Right lobe of liver (tissue), 6 donors: ENCODE measurements around the gene WDR6. TPM values are rescaled to one million over a fixed set of nuclear protein-coding genes. Genes with fewer than 3 reads are reported as not detected.

Experiments used
- ATAC-seq, 4 donors: fragments of 200-7000 bp; cut with Tn5 transposase; one replicate each; pipeline ENCODE4 v1.9.1; 2020; ENCODE audit warnings: mild to moderate bottlenecking in 4 of 4, moderate library complexity in 4 of 4
- DNase-seq, 3 donors: peaks; one replicate each; pipeline ENCODE4 v3.0.0-alpha.2; 2020
- H3K27ac ChIP-seq, 3 donors: fragments of 200-600 bp; one replicate each; pipeline ENCODE4 v1.8.0; 2022
- H3K27me3 ChIP-seq, 2 donors: fragments of 200-600 bp; one replicate each; pipeline ENCODE4 v1.8.0; 2022
- H3K36me3 ChIP-seq, 4 donors: fragments of 200-600 bp; sonication (generic) in 1 of 4; one replicate each; pipeline versions ENCODE4 v1.5.1 to v1.8.0; 2017 to 2022; ENCODE audit warnings: control low read depth in 1 of 4
- H3K4me1 ChIP-seq, 4 donors: fragments of 200-600 bp; sonication (generic) in 1 of 4; one replicate each; pipeline versions ENCODE4 v1.5.1 to v1.8.0; 2017 to 2022; ENCODE audit warnings: control low read depth in 1 of 4
- H3K4me3 ChIP-seq, 3 donors: fragments of 200-600 bp; one replicate each; pipeline ENCODE4 v1.8.0; 2022
- H3K9me3 ChIP-seq, 4 donors: fragments of 200-600 bp; sonication (generic) in 1 of 4; one replicate each; pipeline versions ENCODE4 v1.5.1 to v1.8.0; 2017 to 2022; ENCODE audit warnings: control low read depth in 1 of 4
- CTCF ChIP-seq, 4 donors: fragments of 200-600 bp in 3 of 4; fragments of 450-650 bp in 1 of 4; IDR thresholded peaks; one replicate each; pipeline versions ENCODE4 v1.5.1 to v1.8.0; 2016 to 2022; ENCODE audit warnings: antibody characterized with exemption in 4 of 4, mild to moderate bottlenecking in 2 of 4
- POLR2A ChIP-seq: fragments of 450-650 bp; IDR thresholded peaks from one replicate; pipeline ENCODE4 v1.6.1; 2017; ENCODE audit warnings: antibody characterized with exemption, mild to moderate bottlenecking
- WGBS: methylation state at CpG from one replicate; pipeline ENCODE4 v1.1.6; 2018; ENCODE audit warnings: low coverage, low lambda C conversion rate; ENCODE audit not compliant: insufficient coverage; ENCODE audit errors: missing lambda C conversion rate; 5-methylcytosine and 5-hydroxymethylcytosine counted together
- intact Hi-C, 2 donors: fragments of 100-400 bp; cut with DNase I; formaldehyde crosslinking; loops; one replicate each; pipeline versions ENCODE4 v1.11.2 to v1.14.1; 2022
- total RNA-seq, 6 experiments: library from RNA; depleted of rRNA in 2 of 6; stranded (reverse); fragments of >200 nt in 2 of 6; fragmentation: NEBNext Ultra II Directional in 3 of 6; extraction: Animal tissue kit (Norgen Biotek cat#: 25700) in 3 of 6; gene quantifications; one replicate each; pipeline versions ENCODE4 v1.1.0 to v1.2.4, GENCODE V29; 2016 to 2023
- donor health status: DM: no; HTN: yes; CAD: no.
- donor health status: DM: no; HTN: no; CAD: no.
- donor health status: DM: no; HTN: no; CAD: no.
- donor health status: DM: no; HTN: yes; CAD: no.
- donor health status: DM: no; HTN: yes; CAD: no.

Gene WDR6
- total RNA-seq, 6 experiments from 2014 or later, result 35.7 to 72.9 (median 65.4) TPM

- no peak overlapping the region for H3K27ac ChIP-seq
Observed at GRCh38 chr3:49030321-49030720, 23.1 kb downstream of the WDR6 start.

GRCh38 chr3:49032646-49033304 is 25.6 kb downstream of the WDR6 start:
- no peaks in the 10 kb centered on the region for H3K27me3 ChIP-seq
- intact Hi-C loops, result no loop called here
- DNase-seq (no peak), ATAC-seq (no peak)
- H3K9me3 ChIP-seq, result no peaks in the 10 kb centered on the region
- WGBS, result 84% methylated on average over 6 of the region's 6 CpGs
- peaks cover 0 to 9% (median 4%) of the 10 kb centered on the region in 4 donors for H3K4me1 ChIP-seq
- TF ChIP-seq POLR2A, result no peak
- no peak for TF ChIP-seq CTCF (IDR thresholded peaks at IDR 0.05)
- no peak overlapping the region for H3K27ac ChIP-seq
- peaks cover 0 to 45% (median 9%) of the 10 kb centered on the region in 4 donors for H3K36me3 ChIP-seq
- H3K4me3 ChIP-seq, result no peak overlapping the region

More at GRCh38 chr3:49030321-49030720, 23.1 kb downstream of the WDR6 start:
- H3K9me3 ChIP-seq, result no peaks in the 10 kb centered on the region
- TF ChIP-seq POLR2A, result no peak
- no peak for TF ChIP-seq CTCF (IDR thresholded peaks at IDR 0.05)
- ATAC-seq (no peak), DNase-seq (no peak)
- H3K27me3 ChIP-seq, result no peaks in the 10 kb centered on the region
- no peak overlapping the region for H3K4me3 ChIP-seq
- H3K36me3 ChIP-seq, result peaks cover 0 to 50% (median 15%) of the 10 kb centered on the region in 4 donors
- intact Hi-C loops, result no loop called here
- 72% methylated on average over 4 of the region's 6 CpGs for WGBS
- H3K4me1 ChIP-seq, result peaks cover 0 to 9% (median 4%) of the 10 kb centered on the region in 4 donors

GRCh38 chr3:49034650-49035049 is 27.5 kb downstream of the WDR6 start:
- no peak for DNase-seq
- Histone ChIP-seq H3K9me3 (no peaks in the 10 kb centered on the region), H3K4me3 (no peak overlapping the region), H3K36me3 (peaks cover 0 to 58% (median 9%) of the 10 kb centered on the region in 4 donors), H3K27me3 (no peaks in the 10 kb centered on the region), H3K27ac (no peak overlapping the region), H3K4me1 (no peaks in the 10 kb centered on the region)
- intact Hi-C loops, result no loop called here
- WGBS, result 67% methylated on average over 1 of the region's 2 CpGs
- no peak for ATAC-seq
- no peak for TF ChIP-seq POLR2A
- TF ChIP-seq CTCF (IDR thresholded peaks at IDR 0.05), result no peak

- no peaks in the 10 kb centered on the region for H3K9me3 ChIP-seq
- no peaks in the 10 kb centered on the region for H3K4me1 ChIP-seq
- no peaks in the 10 kb centered on the region for H3K27me3 ChIP-seq
- intact Hi-C loops, result no loop called here
- TF ChIP-seq POLR2A, result no peak
- no peak for TF ChIP-seq CTCF (IDR thresholded peaks at IDR 0.05)
- no peak overlapping the region for H3K27ac ChIP-seq
- ATAC-seq (no peak), DNase-seq (no peak)
- WGBS, result 92% methylated on average over 3 of the region's 3 CpGs
- H3K4me3 ChIP-seq, result no peak overlapping the region
- H3K36me3 ChIP-seq, result peaks cover 0 to 60% (median 9%) of the 10 kb centered on the region in 4 donors
Observed at GRCh38 chr3:49035281-49035680, 28.1 kb downstream of the WDR6 start.
